Subcutaneous adipose tissue (tissue), 4 donors: ENCODE measurements around the gene SMIM24. TPM values are rescaled to one million over a fixed set of nuclear protein-coding genes. Genes with fewer than 3 reads are reported as not detected.

Source experiments
- CTCF ChIP-seq: fragments of 450-650 bp; IDR thresholded peaks from one replicate; pipeline ENCODE4 v1.5.1; 2016; ENCODE audit warnings: low read depth, mild to moderate bottlenecking, control low read depth, antibody characterized with exemption, moderate library complexity
- total RNA-seq, 4 donors: library from RNA; depleted of rRNA; stranded (reverse); fragments of >200 nt; gene quantifications; one replicate each; pipeline ENCODE4 v1.1.0, GENCODE V29; 2016

Gene SMIM24
- total RNA-seq, 4 donors from 2014 or later = not detected

- no peak for TF ChIP-seq CTCF
Observed at GRCh38 chr19:3499738-3500428, 19.6 kb upstream of the SMIM24 start.

- no peak for TF ChIP-seq CTCF
Observed at GRCh38 chr19:3497757-3498520, 17.6 kb upstream of the SMIM24 start.

- TF ChIP-seq CTCF = no peak
Observed at GRCh38 chr19:3496392-3497273, 16.3 kb upstream of the SMIM24 start.

GRCh38 chr19:3494559-3494958 lies 14.2 kb upstream of the SMIM24 start:
- no peak for TF ChIP-seq CTCF

GRCh38 chr19:3494051-3494450 lies 13.7 kb upstream of the SMIM24 start:
- TF ChIP-seq CTCF = no peak

GRCh38 chr19:3493651-3494050 lies 13.3 kb upstream of the SMIM24 start:
- TF ChIP-seq CTCF = no peak

- TF ChIP-seq CTCF = no peak
Observed at GRCh38 chr19:3492919-3493318, 12.6 kb upstream of the SMIM24 start.
